ENCODE measurements around the gene C6.
A peak's percentile ranks its signal among the peaks of the same experiment; 100 is the strongest.
"Not testable (repeated sequence)": the region's sequence is repeated elsewhere in the genome, so short reads cannot be mapped to it uniquely, and the experiment has no call there.

C6 gene

GRCh38 chr5:41196197-41196596, 17.1 kb downstream of the C6 start:
- DNase-seq = no peak

- DNase-seq = no peak
These were observed 18.1 kb downstream of the C6 start for GRCh38 chr5:41195228-41195627.

- no peak for DNase-seq
These were observed 19.0 kb downstream of the C6 start for GRCh38 chr5:41194339-41194738.

GRCh38 chr5:41193456-41194205, 19.7 kb downstream of the C6 start:
- no peak for DNase-seq

DNA sequence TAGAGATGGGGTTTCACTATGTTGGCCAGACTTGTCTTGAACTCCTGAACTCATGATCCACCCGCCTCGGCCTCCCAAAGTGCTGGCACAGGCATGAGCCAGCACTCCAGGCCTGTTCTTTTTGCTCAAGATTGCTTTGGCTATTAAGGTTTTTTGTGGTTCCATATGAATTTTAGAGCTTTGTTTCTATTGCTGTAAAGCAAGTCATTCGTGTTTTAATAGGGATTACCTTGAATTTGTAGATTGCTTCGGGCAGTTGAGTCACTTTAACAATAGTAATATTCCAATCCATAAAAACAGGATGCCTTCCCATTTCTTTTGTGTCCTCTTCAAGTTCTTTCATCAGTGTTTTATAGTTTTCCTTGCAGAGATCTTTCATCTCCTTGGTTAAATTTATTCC, 22.1 kb downstream of the C6 start:
- no peak for DNase-seq

DNA sequence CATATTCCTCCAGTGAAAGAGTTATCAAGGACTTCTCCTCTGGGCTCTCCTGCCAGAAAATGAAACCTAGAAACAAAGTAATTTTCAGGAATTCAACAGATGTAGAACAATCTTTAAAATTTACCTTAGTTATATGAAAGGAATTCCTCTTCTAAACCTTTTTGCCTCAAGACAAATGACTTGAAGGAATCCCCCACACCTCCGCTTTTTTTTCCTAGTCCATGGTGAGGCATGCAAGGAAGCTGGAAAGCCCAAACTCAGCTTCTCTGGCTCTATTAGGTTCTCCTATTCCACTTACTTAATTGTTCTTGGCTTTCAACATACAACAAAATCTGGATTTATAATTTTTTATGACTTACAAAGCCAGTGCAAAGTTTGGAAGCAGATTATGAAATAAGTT, 27.2 kb downstream of the C6 start:
- no peak for DNase-seq

DNA sequence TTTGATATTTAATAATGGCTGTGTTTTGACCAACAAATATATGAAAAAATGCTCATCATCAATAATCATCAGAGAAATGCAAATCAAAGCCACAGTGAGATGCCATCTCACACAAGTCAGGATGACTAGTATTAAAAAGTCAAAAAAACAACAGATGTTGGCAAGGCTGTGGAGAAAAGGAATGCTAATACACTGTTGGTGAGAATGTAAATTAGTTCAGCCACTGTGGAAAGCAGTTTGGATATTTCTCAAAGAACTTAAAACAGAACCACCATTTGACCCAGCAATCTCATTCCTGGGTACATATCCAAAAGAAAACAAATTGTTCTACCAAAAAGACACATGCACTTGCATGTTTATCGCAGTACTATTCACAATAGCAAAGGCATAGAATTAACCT, 30.0 kb downstream of the C6 start:
- DNase-seq = not testable (repeated sequence)

DNA sequence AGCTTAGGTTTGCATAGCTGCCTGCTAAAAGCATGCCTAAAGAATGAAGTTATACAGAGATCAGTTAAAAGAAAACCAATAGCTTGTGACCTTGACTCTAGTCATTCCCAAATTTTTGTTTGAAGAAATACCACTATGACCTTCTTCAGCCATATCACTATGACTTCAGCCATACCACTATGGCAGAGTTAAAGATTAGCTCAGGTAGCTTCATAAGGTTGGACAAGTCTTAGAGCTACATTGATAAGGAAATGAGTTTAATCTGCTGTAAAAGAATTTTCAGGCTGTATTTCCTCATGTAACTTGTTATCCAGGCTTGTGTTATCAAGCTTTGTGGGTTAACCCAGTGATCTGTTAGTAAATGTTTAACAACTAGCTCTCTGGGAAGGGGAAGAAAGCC, 30.7 kb downstream of the C6 start:
- no peak for DNase-seq

DNA sequence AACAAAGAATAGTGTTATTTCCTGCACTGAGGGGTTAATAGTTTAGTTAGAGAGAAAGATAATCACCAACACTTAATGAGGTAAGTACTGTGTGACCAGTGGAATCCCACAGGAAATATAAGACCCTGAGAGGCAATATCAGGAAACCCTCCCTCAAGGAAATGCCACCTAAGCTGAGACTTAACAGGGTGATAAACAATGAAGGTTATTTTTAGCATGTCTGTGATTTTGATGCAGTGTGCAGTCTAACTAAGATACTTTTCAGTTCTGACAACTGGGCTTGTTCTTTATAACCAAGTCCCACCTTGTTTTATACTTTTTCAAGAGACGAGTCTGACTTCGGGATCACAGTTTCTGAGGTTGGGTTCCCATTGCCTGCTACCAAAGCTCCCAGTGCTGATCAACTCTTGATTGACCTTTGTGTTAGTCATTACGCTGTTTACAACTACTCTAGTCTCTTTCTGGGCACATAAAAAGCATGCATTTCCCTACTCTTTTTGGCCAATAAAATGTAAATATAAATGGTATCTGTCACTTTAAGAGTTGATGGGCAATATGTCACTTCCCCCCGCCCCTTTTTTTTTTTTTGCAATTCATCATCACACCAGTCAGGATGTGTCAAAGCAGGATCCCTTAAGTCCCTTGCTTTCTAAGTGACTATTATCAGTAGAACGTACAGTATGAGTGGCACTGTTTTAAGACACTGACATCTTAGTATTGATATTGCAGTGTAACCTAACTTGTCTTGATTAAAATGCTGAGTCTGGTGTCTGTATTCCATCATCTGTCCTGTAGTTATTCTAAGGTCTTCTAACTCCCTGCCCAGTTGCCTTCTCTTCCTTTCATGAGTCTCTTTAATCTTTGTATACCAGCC, 31.4 kb downstream of the C6 start:
- peak; percentile 1 for DNase-seq

DNA sequence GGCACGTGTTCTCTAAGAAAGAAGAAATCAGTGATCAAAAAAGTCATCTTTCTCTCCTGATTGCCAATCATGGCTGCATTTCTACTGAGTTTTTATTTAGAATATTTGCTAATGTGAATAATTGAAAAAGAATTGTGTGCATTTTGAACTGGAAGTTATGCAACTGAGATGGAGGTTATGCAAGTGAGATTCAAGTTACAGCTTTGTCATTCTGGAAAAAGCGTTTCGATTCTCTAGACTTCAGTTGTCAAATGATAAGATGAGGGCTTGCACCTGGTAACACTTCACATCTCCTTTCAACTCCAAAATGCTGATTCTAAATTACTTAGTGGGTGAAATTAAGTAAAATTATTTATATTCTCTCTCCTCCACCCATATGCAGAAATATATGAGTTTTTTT, 36.4 kb downstream of the C6 start:
- no peak for DNase-seq

GRCh38 chr5:41172012-41172411, 41.3 kb downstream of the C6 start:
- DNase-seq = no peak

DNA sequence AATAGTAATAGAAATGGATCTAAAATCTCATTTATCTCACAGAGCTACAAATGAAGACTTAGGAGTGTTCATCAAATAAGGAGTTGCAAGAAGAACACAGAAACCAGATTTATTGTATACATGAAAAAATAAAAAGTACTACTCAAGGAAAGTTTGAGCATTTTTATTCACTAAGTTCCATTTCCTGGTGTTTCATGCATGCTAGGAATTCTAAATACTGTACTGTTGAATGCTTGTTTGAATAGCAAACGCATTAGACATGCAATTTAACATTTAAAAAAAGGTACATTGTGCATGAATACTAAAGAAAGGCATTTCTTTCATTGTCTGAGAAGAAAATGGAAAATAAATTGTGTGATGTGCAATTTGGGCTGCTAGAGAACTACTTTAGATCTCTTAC, 52.1 kb downstream of the C6 start:
- DNase-seq = no peak

GRCh38 chr5:41157272-41157894, 55.9 kb downstream of the C6 start:
- no peak for DNase-seq

DNA sequence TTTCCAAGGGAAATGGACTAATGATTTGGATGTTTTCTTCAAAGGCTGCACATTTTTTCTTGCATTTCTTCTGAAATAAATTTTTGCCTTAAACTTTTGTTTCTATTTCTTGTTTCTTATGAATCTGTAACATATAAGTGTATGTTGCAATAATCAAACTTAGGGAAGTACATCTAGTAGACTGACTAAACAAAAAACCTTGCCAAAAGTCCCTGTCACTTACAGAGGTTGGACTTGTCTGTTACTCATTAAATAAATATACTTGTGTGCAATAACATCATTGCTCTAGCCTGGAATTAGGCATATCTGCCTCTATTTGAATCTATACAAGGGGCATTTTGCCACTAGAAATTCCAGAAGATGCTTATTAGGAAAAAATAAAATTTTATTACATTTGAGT, 56.6 kb downstream of the C6 start:
- no peak for DNase-seq

GRCh38 chr5:41154491-41154890, 58.8 kb downstream of the C6 start:
- DNase-seq = no peak

- no peak for DNase-seq
These were observed 61.8 kb downstream of the C6 start for GRCh38 chr5:41151564-41151963.

GRCh38 chr5:41148448-41148847, 64.9 kb downstream of the C6 start:
- no peak for DNase-seq

- DNase-seq = no peak
These were observed 68.0 kb downstream of the C6 start for GRCh38 chr5:41145306-41145705.

GRCh38 chr5:41143131-41143901, 70.0 kb downstream of the C6 start:
- no peak for DNase-seq

DNA sequence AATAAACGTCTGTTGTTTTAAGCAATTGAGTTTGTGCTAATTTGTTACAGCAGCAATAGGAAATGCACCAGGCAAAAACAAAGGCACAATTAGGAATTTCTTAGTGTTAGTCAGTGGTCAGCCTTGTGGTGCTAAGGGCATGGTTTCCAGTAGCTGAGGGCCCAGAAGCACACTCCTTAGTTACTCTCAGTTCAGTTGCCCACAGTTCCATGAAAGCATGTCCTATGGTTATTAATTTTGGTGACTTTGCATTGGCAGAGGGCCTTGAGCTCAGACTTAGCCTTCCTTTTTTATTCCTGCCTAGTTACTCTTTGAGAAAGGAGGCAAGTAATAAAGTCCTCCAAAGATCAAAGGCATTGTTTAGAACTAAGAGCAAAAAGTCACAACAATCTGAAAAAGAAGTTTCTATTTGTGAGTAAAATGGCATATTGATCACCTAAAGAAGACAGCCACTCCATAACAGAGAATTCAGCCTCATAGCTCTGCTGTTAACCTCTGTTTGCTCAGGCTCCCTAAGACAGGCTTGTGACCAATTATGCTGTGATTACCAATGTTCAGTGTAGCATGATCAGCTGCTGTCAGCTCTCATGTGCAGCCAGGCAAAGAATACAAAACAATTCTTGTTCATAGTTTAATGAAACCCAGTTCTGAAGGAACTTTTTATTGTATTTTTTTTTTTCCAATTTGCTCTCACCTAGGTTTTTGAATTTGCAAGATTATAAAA, 85.2 kb downstream of the C6 start:
- DNase-seq = no peak

- no peak for DNase-seq
These were observed 90.9 kb downstream of the C6 start for GRCh38 chr5:41122459-41122858.

GRCh38 chr5:41120600-41120999, 92.7 kb downstream of the C6 start:
- no peak for DNase-seq

All from activated CD4-positive, alpha-beta T cell treated with anti-CD3 and anti-CD28 coated beads, Interleukin-2, amount 50 U/mL, for 16 hours (primary cell).